HG02970 (cell line): ENCODE measurements around the gene ZSWIM2.
"Not testable (repeated sequence)": the region's sequence is repeated elsewhere in the genome, so short reads cannot be mapped to it uniquely, and the experiment has no call there.

Source experiments
- ATAC-seq: cut with Tn5 transposase; IDR thresholded peaks from one replicate; pipeline ENCODE4 v1.9.1; 2021; ENCODE audit warnings: mild to moderate bottlenecking, moderate library complexity, moderate number of reproducible peaks; ENCODE audit not compliant: unreplicated experiment, low FRiP score

Gene ZSWIM2

DNA sequence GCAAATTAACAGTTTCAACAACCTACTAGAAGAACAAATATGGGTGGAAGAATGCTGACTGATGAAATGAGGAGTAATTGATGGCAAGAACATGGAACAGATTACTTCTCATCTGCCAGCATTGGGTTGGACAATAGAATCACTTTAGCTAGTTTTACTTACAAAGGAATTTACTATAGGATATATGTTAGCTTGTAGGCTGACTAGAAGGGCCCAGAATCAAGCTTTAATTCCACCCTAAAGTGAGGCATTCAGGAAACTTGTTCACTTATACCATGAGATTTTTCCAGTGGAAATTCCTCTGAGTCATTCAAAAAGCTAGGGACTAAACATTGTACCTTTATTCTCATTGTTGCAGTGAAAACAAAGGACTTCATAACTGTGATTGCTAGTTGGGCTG is 5.0 kb upstream of the ZSWIM2 start:
- ATAC-seq = no peak

DNA sequence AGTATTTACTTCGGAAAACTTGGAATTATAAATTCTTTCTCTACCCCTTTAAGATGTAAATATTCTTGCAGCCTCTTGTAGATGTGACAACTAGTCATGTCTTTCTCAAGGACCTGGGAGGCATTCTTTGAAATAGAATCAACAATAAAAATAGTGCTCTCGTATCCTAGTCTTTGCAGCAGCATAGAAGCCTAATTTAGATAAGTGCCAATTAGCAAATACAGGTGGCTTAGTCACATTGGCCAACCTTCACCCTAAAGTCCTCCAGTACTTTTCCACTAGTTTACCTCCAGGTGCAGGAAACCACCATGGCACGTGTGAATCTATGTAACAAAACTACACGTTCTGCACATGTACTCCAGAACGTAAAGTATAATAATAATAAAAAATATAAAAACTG is 3.5 kb upstream of the ZSWIM2 start:
- ATAC-seq = no peak

DNA sequence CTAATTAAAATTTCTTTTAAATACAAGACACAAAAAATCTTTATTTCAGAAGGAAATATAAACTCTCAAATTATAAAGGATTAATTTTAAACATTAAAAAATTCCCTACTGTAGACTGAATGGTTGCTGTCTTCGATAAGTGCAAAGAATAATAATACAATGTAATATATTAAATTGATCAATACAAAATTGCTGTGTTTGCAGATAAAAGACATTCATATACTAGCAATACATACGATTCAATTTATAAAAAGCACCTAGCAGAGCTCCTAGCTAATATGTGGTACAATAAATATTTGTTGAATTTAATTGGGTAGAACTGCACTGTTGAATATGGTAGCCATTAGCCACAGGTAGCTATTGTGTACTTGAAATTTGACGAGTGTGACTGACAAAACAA is 6.6 kb downstream of the ZSWIM2 start:
- ATAC-seq = no peak

DNA sequence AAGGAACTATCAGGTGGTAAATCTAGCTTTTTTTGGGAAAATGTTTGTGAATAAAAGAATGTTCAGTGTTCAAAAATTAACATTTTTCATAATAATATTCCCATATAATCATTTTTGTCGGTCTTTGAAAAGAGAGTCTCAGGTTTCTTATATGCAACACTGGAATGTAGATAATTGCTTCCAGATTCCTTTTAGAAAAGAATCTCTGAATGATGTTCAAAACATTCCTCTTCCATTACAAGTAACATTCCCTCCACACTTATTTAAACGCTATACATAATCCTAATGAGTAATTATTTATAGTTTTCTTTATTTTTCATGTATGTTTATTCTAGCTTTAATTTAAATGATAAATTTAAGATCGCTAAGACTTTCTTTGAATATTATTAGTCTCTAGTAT is 7.0 kb downstream of the ZSWIM2 start:
- no peak for ATAC-seq

DNA sequence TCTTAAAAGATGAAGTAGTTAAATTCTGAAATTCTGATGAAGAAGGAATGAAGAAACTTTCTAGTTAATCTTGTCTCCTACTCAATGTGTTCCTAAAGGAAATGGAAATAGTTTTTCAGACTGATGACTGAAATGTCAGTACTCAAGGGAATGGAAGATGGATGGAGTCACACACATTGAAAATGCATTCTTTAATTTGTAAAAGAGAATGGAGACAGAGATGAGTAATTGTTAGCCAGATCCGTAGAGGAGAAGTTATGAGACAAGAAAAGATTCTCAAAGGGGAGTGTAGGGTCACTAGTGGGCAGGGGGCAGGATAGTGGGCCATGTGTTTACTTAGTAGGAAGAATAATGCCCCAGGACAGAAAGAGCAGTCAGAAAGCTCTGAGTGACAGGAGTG is 13.3 kb downstream of the ZSWIM2 start:
- ATAC-seq = no peak

DNA sequence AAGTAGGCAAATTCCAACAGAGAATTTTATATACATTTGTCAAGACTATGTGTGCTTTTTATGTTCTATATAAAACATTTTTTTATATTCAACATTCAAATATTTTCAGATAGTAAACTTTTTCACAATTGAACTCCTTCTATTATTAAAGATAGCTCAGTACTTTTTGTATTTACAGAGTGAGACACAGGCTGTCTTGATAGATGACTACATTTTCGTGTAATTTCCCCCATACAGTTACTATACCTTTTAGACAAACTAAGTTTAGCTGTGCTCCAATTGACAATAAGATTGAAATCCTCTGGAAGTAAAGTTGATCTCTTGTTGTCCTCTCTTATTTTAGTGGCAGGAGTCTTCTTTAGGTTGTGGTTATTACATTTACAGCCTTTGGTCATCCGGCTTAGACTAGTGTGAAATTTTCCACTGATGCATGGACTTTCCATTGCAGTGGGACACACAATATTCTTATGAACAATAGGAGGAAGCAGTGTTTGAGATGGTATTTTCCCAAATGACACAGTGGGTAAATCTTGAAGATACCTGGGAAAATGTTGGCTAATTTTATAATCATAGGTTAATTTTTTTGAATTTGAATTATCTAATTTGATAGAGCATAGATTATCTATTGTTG is 21.0 kb downstream of the ZSWIM2 start:
- no peak for ATAC-seq

DNA sequence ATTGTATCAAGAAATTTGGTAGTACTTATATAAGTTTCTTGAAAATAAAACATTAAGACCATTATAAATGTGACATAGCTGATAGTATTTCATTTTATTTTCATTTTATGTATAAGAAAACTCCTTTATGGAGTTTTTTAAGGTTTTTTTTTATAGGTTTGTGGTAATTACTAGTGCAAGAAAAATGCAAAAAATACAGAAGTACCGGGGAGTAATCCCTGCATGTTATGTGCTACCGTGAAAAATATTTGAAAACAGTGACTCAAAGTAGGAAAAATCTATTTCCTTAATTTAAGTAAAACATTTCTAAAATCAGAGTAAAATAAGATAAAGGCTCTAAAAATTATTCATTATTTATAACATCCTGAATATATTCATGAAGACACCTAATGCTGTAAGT is 21.6 kb downstream of the ZSWIM2 start:
- no peak for ATAC-seq

DNA sequence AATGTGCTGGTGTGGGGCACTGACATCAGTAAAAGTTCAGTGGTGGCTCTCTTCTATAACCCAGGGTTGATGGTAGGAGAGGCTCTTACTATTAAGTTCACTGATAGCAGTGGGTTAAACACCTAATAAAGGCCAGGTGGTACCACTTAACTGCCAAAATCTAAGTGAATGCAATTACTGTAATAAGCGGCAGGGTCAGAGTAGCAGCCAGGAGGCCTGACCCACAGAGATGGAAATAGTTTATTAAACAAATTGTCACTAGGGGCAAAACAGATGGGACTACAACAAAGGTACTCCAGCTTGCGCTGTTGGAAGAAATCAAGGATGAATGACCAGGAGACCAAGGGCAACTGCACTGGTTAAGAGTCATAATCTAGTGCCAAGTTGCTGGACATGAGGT is 26.6 kb downstream of the ZSWIM2 start:
- no peak for ATAC-seq

DNA sequence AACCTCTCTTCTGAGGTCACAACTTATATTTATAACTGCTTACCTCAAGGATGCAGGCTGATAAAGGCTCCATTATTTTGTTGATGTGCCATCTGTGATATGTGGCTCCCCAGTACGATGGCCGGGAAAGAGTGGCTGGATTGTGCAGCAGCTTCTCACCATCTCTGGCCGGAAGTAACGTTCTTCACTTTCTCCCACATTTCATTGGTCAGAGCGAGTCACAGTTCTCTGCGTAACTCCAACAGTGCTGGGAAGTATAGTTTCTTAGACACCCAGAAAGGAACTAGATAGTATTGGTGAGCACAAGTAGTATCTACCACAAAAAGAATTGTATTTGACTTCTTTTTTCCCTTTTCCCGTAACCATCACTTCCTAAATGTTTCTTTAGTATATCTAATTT is 28.7 kb downstream of the ZSWIM2 start:
- ATAC-seq = no peak

DNA sequence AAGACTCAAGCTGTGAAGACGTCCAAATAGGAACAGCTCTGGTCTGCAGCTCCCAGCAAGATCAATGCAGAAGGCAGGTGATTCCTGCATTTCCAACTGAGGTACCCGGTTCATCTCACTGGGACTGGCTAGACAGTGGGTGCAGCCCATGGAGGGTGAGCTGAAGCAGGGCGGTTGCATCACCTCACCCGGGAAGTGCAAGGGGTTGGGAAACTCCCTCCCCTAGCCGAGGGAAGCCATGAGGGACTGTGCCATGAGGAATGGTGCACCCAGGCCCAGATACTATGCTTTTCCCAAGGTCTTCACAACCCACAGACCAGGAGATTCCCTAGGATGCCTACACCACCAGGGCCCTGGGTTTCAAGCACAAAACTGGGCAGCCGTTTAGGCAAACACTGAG is 37.2 kb downstream of the ZSWIM2 start:
- ATAC-seq = not testable (repeated sequence)

DNA sequence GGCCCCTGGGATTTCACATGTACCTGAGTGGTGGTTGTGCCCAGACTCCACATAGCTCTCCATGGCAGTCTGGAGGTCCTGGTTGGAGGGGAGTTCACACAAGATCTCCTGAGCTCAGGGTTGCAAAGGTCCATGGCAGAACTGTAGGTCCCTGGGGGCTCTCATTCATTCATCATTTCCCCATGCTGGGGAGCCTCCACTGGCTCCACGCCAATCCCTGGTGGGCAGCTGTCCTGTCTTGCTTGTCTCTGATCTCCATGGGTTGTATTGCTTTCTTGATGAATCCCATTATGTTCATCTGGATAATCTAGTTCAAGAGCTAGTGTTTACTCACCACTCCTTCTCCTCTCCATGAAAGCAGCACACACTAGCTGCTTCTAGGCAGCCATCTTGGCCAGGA is 42.4 kb downstream of the ZSWIM2 start:
- no peak for ATAC-seq

DNA sequence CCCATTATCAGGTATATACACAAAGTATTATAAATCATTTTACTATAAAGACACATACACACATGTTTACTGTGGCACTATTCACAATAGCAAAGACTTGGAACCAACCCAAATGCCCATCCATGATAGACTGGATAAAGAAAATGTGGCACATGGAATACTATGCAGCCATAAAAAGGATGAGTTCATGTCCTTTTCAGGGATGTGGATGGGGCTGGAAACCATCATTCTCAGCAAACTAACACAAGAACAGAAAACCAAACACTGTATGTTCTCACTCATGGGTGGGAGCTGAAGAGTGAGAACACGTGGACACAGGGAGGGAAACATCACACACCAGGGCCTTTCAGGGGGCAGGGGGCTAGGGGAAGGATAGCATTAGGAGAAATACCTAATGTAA is 50.4 kb downstream of the ZSWIM2 start:
- ATAC-seq = not testable (repeated sequence)

DNA sequence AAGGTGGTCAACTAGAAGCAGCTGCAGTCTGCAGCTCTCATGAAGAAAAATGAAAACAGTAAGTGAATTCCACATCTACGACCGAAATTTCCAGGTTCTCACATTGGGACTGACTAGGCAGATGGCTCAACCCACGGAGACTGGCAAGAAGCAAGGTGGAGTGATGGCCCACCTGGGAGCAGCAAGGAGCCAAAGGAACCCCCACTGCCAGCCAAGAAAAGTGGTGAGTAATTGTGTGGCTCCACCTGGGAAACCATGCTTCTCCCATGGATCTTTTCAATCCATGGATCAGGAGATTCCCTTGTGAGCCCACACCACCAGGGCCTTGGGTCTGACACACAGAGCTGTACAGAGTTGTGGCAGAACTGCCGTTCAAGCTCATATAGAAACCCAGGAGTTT is 64.0 kb downstream of the ZSWIM2 start:
- ATAC-seq = no peak

DNA sequence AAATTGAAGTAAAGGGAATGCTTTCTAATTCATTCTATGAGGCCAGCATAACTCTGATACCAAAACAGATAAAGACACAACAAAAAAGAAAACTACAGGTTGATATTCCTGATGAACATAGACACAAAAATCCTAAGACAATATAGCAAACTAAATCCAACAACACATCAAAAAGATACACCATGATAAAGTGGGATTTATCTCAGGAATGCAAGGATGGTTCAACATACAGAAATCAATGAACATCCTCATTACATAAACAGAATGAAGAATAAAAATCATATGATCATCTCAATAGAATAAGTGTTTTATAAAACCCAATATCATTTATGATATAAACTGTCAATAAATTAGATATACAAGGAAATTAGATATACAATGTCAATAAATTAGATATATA is 65.7 kb downstream of the ZSWIM2 start:
- no peak for ATAC-seq

DNA sequence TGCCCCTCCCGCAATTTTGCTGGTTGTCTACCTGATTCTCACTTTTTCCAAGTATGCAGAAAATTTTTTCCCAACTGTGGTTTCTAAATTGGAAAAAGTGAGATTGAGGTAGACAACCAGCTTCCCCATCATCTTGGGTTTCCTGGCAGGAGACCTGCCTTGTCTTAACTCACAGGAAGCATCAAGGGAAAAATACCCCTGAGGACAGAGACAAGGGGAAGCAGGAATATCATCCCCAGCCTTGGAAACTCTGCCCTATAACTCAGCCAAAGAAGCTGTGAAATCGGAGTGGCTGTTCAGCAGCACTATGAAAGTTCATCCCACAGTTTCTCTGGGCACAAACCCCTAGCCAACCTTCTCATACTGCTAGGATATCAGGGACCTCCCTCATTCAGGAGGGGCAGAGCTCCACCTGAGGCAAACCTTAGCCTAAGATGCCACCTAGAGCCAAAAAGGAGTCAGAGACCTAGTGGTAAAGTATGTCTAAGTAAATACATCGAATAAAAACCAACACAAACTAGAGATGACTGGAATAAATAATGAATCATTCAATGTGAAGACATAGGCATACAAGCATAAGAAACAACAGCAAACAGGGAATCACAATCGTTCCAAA is 68.2 kb downstream of the ZSWIM2 start:
- no peak for ATAC-seq
